ENCODE data around the gene CNPPD1. TPM values are rescaled to one million over a fixed set of nuclear protein-coding genes. Genes with fewer than 3 reads are reported as not detected.
A peak's percentile ranks its signal among the peaks of the same experiment; 100 is the strongest.
"Not testable (repeated sequence)": the region's sequence is repeated elsewhere in the genome, so short reads cannot be mapped to it uniquely, and the experiment has no call there.

CNPPD1 gene
- total RNA-seq, 2 donors from 2014 or later, result 60.4 to 67.0 TPM

GRCh38 chr2:219213486-219214071 lies 36.9 kb upstream of the CNPPD1 start:
- peaks cover 98% of the 10 kb centered on the region for H3K36me3 Mint-ChIP-seq (ENCODE audit: low read depth)
- no peak overlapping the region for H3K27ac Mint-ChIP-seq
- no peaks in the 10 kb centered on the region for H3K9me3 Mint-ChIP-seq
- no peak for ATAC-seq (replicated peaks)
- no peaks in the 10 kb centered on the region for H3K27me3 Mint-ChIP-seq
- H3K4me1 Mint-ChIP-seq, result peaks cover 13% of the 10 kb centered on the region
- H3K4me3 Mint-ChIP-seq, result no peak overlapping the region

DNA sequence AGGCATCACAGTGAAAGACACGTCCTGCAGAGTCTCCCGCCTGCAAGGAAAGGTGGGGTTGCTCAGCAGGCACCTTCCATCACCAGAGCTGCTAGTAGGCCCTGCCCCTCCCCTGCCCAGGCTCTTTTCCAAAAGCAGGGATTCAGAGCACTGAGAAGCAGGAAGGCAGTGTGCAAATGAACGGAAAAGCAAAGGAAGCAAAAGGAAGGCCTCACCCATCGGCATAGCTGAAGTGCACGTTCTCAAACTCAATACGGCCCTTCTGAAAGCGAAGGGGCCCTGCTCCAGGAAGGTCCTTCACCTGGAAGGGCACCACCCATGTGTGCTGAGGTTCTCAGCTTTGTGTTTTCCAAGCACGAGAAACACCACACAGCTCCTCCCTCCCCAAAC lies 36.3 kb upstream of the CNPPD1 start:
- H3K4me1 Mint-ChIP-seq, result peaks cover 18% of the 10 kb centered on the region
- no peak overlapping the region for H3K4me3 Mint-ChIP-seq
- H3K36me3 Mint-ChIP-seq (ENCODE audit: low read depth), result peaks cover 100% of the 10 kb centered on the region
- no peak for ATAC-seq (replicated peaks)
- H3K27me3 Mint-ChIP-seq, result no peaks in the 10 kb centered on the region
- H3K27ac Mint-ChIP-seq, result no peak overlapping the region
- no peaks in the 10 kb centered on the region for H3K9me3 Mint-ChIP-seq

DNA sequence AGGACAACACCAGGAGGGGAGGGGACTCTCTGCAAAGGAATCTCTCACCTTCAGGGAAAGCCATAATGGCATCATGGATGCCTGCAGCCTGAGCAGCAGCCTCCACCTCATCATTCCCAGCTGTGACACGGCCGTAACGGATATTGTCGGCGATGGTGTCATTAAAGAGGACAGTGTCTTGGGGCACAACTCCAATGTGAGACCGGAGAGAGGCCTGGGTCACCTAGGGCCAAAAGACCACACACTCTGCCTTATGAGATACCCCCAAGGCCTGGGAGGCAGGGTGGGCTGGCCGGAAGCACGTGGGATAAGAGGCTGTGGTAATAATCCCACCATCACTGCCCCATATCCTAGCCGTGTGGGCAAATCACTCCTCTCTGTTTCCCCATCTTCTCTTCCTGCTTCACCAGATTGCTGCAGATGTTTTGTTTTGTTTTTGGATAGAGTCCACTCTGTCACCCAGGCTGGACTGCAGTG lies 34.2 kb upstream of the CNPPD1 start:
- peaks cover 10% of the 10 kb centered on the region for H3K4me1 Mint-ChIP-seq
- peaks cover 87% of the 10 kb centered on the region for H3K36me3 Mint-ChIP-seq (ENCODE audit: low read depth)
- H3K4me3 Mint-ChIP-seq, result no peak overlapping the region
- ATAC-seq (replicated peaks), result no peak
- H3K27me3 Mint-ChIP-seq, result no peaks in the 10 kb centered on the region
- H3K27ac Mint-ChIP-seq, result no peak overlapping the region
- H3K9me3 Mint-ChIP-seq, result no peaks in the 10 kb centered on the region

GRCh38 chr2:219210196-219210885 lies 33.6 kb upstream of the CNPPD1 start:
- ATAC-seq (replicated peaks), result no peak
- Mint-ChIP-seq H3K4me1 (peaks cover 10% of the 10 kb centered on the region), H3K9me3 (no peaks in the 10 kb centered on the region), H3K27ac (peak overlapping the region; percentile 75), H3K4me3 (peak overlapping the region; percentile 97), H3K36me3 (ENCODE audit: low read depth) (peaks cover 81% of the 10 kb centered on the region), H3K27me3 (no peaks in the 10 kb centered on the region)

GRCh38 chr2:219209236-219210195 lies 32.8 kb upstream of the CNPPD1 start:
- H3K4me3 Mint-ChIP-seq, result peak overlapping the region; percentile 97
- no peaks in the 10 kb centered on the region for H3K9me3 Mint-ChIP-seq
- H3K27ac Mint-ChIP-seq, result peak overlapping the region; percentile 75
- H3K27me3 Mint-ChIP-seq, result no peaks in the 10 kb centered on the region
- ATAC-seq (replicated peaks), result no peak
- peaks cover 73% of the 10 kb centered on the region for H3K36me3 Mint-ChIP-seq (ENCODE audit: low read depth)
- peaks cover 10% of the 10 kb centered on the region for H3K4me1 Mint-ChIP-seq

DNA sequence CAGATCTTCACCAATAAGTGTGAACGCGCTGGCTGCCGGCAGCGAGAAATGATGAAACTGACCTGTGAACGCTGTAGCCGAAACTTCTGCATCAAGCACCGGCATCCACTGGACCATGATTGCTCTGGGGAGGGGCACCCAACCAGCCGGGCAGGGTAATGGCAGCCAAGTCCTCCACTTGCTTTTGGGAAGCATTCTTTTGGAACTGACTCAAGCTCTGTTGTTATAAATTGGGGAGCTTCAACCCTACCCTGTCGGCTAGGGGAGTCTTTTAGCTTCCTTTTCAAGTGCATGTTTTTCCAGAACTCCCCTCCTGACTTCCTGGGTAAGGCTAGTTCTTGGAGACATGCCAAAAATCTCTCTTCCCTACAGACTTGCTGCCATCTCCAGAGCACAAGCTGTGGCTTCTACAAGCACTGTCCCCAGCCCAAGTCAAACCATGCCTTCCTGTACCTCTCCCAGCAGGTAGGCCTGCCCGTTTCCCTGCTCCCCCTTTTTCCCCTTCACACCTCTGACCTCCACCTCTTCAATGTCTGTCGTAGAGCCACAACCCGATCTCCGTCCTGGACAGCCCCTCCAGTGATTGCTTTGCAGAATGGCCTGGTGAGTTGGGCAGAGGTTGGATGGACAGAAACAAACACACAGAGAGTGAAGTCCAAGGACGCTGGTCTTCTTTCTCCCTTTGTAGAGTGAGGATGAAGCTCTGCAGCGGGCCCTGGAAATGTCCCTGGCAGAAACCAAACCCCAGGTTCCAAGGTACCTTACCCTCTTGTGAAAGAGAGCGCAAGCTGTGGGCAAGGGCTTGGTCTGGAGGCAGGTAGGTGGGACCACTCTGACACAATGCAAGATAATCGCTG lies 31.4 kb upstream of the CNPPD1 start:
- no peaks in the 10 kb centered on the region for H3K27me3 Mint-ChIP-seq
- H3K4me1 Mint-ChIP-seq, result peaks cover 10% of the 10 kb centered on the region
- peaks cover 59% of the 10 kb centered on the region for H3K36me3 Mint-ChIP-seq (ENCODE audit: low read depth)
- ATAC-seq (replicated peaks), result no peak
- no peaks in the 10 kb centered on the region for H3K9me3 Mint-ChIP-seq
- peak overlapping the region; percentile 75 for H3K27ac Mint-ChIP-seq
- H3K4me3 Mint-ChIP-seq, result peak overlapping the region; percentile 97

DNA sequence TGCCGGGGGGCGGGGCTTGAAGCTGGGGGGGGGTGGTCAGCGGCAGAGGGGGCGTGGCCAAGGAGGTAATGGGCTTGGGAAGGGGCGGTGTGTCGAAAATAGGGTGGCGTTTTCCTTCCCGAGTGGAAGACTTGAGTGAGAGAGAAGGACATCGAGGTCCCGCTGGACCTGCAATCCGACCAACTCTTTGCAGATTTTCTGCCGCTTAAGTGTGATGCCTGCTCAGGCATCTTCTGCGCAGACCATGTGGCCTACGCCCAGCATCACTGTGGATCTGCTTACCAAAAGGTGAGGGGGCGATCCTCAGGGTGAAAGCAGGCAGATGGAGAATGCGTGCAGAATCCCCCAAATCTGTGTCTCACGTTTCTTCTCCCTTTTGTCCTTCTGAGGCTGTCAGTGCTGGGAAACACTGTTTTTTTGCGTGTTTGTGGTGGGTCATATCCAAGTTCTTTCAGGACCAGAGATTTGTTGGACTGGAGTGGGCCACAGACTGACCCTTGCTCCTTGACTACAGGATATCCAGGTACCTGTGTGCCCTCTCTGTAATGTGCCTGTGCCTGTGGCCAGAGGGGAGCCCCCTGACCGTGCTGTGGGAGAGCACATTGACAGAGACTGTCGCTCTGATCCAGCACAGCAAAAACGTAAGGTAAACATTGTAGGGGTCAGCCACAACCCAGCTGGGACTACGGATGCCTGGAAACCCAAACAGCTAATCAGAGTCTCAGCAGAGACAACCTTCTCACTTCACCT lies 30.6 kb upstream of the CNPPD1 start:
- Mint-ChIP-seq H3K4me3 (peak overlapping the region; percentile 97), H3K27me3 (no peaks in the 10 kb centered on the region), H3K27ac (peak overlapping the region; percentile 28), H3K4me1 (peaks cover 10% of the 10 kb centered on the region), H3K9me3 (no peaks in the 10 kb centered on the region), H3K36me3 (ENCODE audit: low read depth) (peaks cover 51% of the 10 kb centered on the region)
- ATAC-seq (replicated peaks), result no peak

GRCh38 chr2:219206328-219207133 lies 29.8 kb upstream of the CNPPD1 start, which contains the start of gene ZFAND2B:
ZFAND2B (plus strand) TSS chr2:219206782; CDS start chr2:219206988, 206 bp downstream.
- Mint-ChIP-seq H3K4me3 (peak within 1 kb of the TSS; percentile 97), H3K9me3 (no peaks in the 10 kb centered on the region), H3K27ac (peak within 1 kb of the TSS; percentile 98), H3K4me1 (peaks cover 10% of the 10 kb centered on the region), H3K36me3 (ENCODE audit: low read depth) (peaks cover 43% of the 10 kb centered on the region), H3K27me3 (no peaks in the 10 kb centered on the region)
- peak; percentile 98 for ATAC-seq (replicated peaks)

- ATAC-seq (replicated peaks), result no peak
- H3K4me3 Mint-ChIP-seq, result peak overlapping the region; percentile 97
- no peaks in the 10 kb centered on the region for H3K9me3 Mint-ChIP-seq
- no peaks in the 10 kb centered on the region for H3K27me3 Mint-ChIP-seq
- H3K36me3 Mint-ChIP-seq (ENCODE audit: low read depth), result peaks cover 37% of the 10 kb centered on the region
- peaks cover 10% of the 10 kb centered on the region for H3K4me1 Mint-ChIP-seq
- H3K27ac Mint-ChIP-seq, result peak overlapping the region; percentile 98
Observed at GRCh38 chr2:219205981-219206327, 29.2 kb upstream of the CNPPD1 start.

GRCh38 chr2:219205165-219205538 lies 28.4 kb upstream of the CNPPD1 start:
- H3K4me1 Mint-ChIP-seq, result peaks cover 10% of the 10 kb centered on the region
- H3K9me3 Mint-ChIP-seq, result no peaks in the 10 kb centered on the region
- peaks cover 29% of the 10 kb centered on the region for H3K36me3 Mint-ChIP-seq (ENCODE audit: low read depth)
- no peaks in the 10 kb centered on the region for H3K27me3 Mint-ChIP-seq
- H3K27ac Mint-ChIP-seq, result no peak overlapping the region
- peak overlapping the region; percentile 97 for H3K4me3 Mint-ChIP-seq
- no peak for ATAC-seq (replicated peaks)

GRCh38 chr2:219204425-219205164 lies 27.9 kb upstream of the CNPPD1 start:
- peaks cover 23% of the 10 kb centered on the region for H3K36me3 Mint-ChIP-seq (ENCODE audit: low read depth)
- peaks cover under 1% of the 10 kb centered on the region for H3K27me3 Mint-ChIP-seq
- H3K27ac Mint-ChIP-seq, result no peak overlapping the region
- H3K4me3 Mint-ChIP-seq, result peak overlapping the region; percentile 97
- no peak for ATAC-seq (replicated peaks)
- no peaks in the 10 kb centered on the region for H3K9me3 Mint-ChIP-seq
- H3K4me1 Mint-ChIP-seq, result peaks cover 8% of the 10 kb centered on the region

GRCh38 chr2:219201331-219201730 lies 24.6 kb upstream of the CNPPD1 start:
- not testable (repeated sequence) for ATAC-seq (replicated peaks); H3K4me1 Mint-ChIP-seq; H3K4me3 Mint-ChIP-seq; H3K27me3 Mint-ChIP-seq; H3K36me3 Mint-ChIP-seq (ENCODE audit: low read depth); H3K9me3 Mint-ChIP-seq; H3K27ac Mint-ChIP-seq
